LNCaP clone FGC (cell line): ENCODE data around the gene BDKRB1.
"Not testable (repeated sequence)": the region's sequence is repeated elsewhere in the genome, so short reads cannot be mapped to it uniquely, and the experiment has no call there.

ENCODE experiments used
- DNase-seq: peaks from one replicate; pipeline ENCODE4 v3.0.0-alpha.2; 2011; ENCODE audit warnings: low read depth
- H3K4me3 ChIP-seq: 2 replicates; pipeline ENCODE4 v1.5.1; 2011; ENCODE audit warnings: mild to moderate bottlenecking, low read depth, low read length, control low read depth
- CTCF ChIP-seq: IDR thresholded peaks from 2 replicates; pipeline ENCODE4 v1.5.1; 2012; ENCODE audit warnings: mild to moderate bottlenecking; ENCODE audit not compliant: control insufficient read depth, insufficient read depth; ENCODE audit errors: extremely low read depth

The BDKRB1 gene

GRCh38 chr14:96242126-96242525 is 13.9 kb upstream of the BDKRB1 start:
- H3K4me3 ChIP-seq = no peak overlapping the region
- no peak for TF ChIP-seq CTCF
- no peak for DNase-seq

DNA sequence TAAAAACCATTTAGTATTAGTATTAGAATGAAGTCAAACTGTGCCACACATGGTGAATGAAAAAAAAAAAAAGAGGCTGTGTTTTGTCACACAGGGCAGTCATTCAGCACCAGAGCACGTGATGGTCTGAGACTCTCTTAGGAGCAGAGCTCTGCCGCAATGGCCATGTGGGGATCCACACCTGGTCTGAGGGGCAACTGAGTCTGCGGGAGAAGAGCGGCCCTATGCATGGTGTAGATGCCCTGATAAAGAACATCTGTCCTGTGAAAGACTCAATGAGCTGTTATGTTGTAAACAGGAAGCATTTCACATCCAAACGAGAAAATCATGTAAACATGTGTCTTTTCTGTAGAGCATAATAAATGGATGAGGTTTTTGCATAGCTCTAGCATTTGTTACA is 12.2 kb upstream of the BDKRB1 start:
- no peak for DNase-seq
- TF ChIP-seq CTCF = no peak

DNA sequence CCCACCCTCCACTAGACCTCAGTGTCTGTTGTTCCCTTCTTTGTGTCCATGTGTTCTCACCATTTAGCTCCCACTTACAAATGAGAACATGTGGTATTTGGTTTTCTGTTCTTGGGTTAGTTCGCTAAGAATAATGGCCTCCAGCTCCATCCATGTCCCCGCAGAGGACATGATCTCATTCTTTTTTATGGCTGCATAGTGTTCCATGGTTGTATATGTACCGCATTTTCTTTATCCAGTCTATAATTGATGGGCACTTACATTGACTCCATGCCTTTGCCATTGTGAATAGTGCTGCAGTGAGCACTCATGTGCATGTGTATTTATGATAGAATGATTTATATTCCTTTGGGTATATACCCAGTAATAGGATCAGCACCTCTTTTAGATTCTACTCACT is 10.9 kb upstream of the BDKRB1 start:
- not testable (repeated sequence) for H3K4me3 ChIP-seq, DNase-seq

More for the DNA sequence above, 12.2 kb upstream of the BDKRB1 start:
- H3K4me3 ChIP-seq = no peak overlapping the region

- no peak for DNase-seq
- no peak for TF ChIP-seq CTCF
- no peak overlapping the region for H3K4me3 ChIP-seq
Measured at GRCh38 chr14:96245710-96246538, 10.1 kb upstream of the BDKRB1 start.

- DNase-seq = no peak
- TF ChIP-seq CTCF = no peak
- H3K4me3 ChIP-seq = no peak overlapping the region
Measured at GRCh38 chr14:96246539-96246847, 9.5 kb upstream of the BDKRB1 start.

- TF ChIP-seq CTCF = no peak
- H3K4me3 ChIP-seq = no peak overlapping the region
- no peak for DNase-seq
Measured at GRCh38 chr14:96247031-96247430, 9.0 kb upstream of the BDKRB1 start.

DNA sequence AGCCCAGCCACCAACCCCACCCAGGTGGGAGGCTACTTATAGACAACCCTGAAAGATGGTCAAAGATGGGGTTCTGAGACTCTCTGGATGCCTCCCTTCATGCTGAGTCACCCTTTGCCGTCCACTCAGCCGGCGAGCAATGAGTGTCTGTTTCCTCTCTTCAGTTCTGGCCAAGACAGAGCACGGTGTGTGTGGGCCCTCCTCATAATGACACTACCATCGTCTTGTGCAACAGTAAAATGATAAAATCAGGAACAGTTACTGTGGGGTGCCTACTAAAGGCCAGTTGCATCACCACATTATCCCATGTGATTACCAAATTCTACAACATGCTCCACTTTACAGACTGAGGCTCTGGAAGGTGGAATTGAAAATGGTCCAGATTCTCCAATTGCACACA is 7.0 kb upstream of the BDKRB1 start:
- no peak for TF ChIP-seq CTCF
- no peak overlapping the region for H3K4me3 ChIP-seq
- no peak for DNase-seq
